Fibroblast of upper back skin (primary cell): ENCODE results near the gene COBL.

Experiments
- DNase-seq: peaks from one replicate; pipeline ENCODE4 v3.0.0-alpha.2; 2013

The COBL gene

DNA sequence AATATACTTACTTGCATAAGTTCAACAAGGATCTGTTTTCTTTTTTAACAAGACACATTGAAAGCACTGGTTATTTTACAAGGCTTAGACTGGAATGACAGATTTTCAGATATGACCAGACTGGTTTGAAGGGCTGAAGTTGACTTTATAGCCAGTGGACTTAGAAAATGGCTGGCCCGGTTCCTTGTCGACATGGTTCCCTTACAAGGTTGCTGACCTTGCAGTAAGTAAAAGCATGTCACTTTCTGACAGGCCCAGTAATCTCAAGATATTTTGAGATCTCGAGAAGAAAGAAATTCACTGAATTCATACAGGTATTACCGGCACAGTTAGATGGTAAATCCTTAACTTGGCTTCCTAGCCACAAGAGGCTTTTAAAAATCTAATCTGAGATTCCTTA lies 136.5 kb downstream of the COBL start:
- DNase-seq, result no peak

GRCh38 chr7:51175992-51176388 lies 140.6 kb downstream of the COBL start:
- no peak for DNase-seq

- DNase-seq, result no peak
Observed at GRCh38 chr7:51175316-51175991, 141.2 kb downstream of the COBL start.

DNA sequence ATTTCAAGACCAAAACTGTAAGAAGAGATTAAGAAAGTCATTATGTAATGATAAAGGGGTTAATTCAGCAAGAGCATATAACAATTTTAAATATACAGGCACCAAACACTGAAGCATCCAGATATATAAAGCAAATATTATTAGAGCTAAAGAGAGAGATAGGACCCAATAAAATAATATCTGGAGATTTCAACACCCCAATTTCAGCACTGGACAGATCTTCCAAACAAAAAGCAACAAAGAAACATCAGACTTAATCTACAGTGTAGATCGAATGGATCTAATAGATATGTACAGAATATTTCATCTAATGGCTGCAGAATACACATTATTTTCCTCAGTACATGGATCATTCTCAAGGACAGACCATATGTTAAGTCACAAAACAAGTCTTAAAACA lies 151.3 kb downstream of the COBL start:
- DNase-seq, result no peak

DNA sequence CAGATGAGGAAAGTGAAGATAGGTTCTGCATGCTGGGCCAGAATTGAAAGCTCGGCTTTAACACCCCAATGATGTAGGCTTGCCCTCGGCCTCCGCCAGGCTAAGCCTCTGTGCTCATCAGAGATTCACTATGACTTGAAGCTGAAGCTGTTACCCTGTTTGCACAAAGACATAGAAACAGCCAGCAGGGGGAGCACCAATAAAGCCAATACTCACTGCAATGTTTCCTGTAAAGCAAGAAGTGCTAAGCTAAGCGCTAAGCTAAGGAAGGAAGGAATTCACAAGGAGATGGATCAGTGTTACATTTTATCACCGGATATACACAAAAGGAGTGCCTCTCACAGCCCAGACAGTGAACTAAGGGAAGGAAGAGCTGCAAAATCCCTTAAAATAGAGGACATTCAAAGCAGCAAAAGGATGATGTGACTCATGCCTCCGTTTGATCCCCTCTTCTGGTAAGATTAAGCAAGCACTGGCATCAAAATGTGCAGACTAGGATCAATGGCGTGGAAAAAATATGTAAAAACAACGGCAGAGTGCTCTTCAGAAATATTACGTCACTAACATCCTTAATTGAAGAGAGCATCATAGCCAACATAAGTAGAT lies 153.8 kb downstream of the COBL start:
- peak; percentile 71 for DNase-seq

DNA sequence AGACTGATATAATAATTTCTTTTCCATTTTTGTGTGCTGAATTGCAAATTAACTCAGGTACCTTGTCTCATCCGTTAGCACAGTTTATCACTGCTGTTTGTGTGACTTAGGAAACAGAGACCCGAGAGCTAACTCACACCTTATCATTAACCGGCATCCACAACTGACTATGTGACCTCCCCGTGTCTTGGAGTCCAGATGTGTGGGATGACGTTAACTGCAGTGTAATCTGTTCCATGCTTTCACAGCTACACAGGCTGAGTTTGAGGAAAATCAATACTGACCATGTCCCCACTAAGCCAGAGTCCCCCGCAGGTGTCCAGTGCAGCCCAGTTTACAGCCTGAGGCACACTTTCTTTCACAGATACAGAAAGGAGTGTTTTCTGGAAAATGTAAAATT lies 154.7 kb downstream of the COBL start:
- no peak for DNase-seq

DNA sequence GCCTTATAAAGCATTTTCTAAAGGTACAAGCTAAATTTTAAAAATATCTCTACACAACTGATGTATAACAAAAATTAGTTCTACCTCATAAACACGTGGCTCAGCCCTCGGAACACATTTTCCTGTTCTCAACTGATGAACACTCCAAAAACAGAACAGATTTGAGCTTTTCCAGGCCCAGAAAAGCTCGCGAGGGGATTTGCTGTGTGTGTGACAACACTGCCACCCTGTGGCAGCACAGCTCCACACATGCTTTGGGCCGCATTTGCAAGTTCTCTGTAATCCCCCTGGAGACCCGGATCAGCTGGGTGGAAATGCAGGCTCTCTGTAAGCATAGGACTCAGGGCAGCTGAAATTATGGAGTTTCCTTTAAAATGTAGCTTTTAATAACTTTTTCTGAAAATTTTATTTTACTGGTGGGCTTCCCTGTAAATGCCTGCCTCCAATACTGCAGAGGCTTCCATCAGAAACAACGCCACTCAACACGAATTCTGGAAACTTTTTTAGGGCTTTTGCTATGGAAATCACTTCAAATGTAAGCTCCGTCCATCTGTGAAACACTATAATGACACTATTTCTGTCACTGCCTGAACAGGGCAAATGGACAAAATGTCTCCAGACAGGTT lies 155.5 kb downstream of the COBL start:
- DNase-seq, result peak; percentile 62

DNA sequence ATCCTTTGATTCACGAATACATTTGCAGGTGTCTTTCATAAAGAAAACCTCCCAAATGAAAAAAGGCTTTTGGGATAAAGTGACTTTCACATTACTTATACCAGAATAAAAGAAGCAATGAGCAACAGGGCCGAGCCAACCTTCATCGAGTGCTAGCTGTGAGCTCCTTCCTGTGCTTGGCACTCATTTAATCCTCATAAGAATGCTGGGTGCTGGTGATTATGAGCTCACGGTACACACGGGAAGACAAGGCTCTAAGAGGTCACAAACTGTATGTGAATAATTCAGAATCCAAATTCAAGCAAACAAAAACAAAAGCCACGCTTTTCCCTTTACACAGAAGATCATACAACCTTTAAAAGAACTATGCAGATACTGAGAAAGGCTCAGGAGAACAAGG lies 156.2 kb downstream of the COBL start:
- DNase-seq, result no peak

GRCh38 chr7:51158742-51159445 lies 157.7 kb downstream of the COBL start:
- no peak for DNase-seq

DNA sequence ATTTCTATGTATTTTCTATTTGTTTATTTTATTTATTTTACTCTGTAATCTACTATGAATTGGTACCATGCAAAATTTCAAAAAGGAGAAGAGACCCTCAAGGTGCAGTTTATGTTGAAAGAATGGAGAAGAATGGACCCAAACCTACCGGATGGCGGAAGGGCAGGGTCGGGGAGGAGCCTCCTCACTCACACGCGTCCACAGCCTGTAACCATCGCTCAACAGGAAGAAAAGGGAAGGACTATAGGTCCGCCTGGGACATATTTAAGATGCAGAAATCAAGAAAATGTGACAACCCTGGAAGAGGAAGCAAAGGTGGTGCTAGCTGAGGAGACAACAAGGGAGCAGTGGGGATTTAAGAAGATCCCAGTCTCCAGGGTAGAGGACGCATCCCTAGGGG lies 158.4 kb downstream of the COBL start:
- no peak for DNase-seq

DNA sequence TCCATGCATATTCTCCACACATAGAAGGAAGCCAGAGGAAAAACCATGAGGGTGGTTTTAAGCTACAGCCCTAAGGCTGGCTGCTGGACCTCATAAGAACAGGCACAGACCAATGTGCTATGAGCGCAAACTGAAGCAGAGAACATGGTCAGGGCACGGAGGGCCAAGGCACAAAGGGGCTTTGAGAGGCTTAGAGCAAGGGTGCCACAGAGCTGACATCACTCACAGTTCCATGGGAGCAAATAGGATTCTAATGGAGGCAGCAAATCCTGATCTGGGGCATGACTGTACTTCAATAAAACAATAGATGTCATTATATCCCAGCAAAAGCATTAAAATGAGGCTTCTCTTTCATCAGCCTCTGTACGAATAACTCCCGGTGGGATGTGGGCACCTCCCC lies 162.4 kb downstream of the COBL start:
- no peak for DNase-seq

DNA sequence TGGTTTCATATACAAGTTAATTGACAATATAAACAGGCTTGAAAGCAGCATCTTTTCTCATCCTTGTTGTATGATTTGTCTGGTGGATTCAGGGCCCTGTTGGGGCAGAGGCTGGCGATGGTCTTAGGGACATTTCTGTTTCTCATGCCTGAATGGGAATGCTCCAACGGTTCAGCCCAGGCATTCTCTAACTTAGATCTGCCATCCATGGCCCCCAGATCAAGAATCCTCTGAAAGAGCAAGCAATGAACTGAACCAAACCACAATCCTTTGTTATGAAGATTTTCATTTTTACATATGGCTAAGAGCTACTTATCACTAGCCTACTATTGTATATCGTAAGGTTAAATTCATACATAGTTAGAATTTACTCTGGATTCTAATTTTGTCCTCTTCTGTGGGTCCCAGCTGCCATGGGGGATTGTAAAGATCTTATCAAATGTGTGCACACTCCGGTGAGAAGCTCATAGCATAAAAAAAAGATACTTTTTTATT lies 163.9 kb downstream of the COBL start:
- DNase-seq, result no peak

- no peak for DNase-seq
Observed at GRCh38 chr7:51151455-51151854, 165.2 kb downstream of the COBL start.

- no peak for DNase-seq
Observed at GRCh38 chr7:51150193-51150592, 166.4 kb downstream of the COBL start.

DNA sequence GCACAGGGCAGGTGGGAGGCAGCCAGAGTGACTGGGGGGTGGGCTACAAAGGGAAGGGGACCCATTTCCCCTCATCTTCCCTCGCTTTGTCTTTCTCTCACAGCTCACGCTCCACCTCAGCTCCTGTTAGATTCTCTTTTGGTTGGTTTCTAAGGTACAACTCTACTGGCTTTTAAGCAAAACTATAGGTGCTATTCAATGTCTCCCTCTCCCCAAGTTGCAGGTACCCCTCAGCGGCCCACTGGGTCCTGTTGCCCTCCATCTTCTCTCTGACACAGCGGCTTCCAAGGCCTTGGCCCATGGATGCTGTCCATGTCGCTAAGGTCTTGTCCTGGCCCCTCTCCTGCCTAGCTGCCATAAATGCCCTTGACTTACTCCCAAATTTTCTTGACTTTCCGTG lies 168.4 kb downstream of the COBL start:
- DNase-seq, result no peak

- DNase-seq, result no peak
Observed at GRCh38 chr7:51146816-51147586, 169.6 kb downstream of the COBL start.

DNA sequence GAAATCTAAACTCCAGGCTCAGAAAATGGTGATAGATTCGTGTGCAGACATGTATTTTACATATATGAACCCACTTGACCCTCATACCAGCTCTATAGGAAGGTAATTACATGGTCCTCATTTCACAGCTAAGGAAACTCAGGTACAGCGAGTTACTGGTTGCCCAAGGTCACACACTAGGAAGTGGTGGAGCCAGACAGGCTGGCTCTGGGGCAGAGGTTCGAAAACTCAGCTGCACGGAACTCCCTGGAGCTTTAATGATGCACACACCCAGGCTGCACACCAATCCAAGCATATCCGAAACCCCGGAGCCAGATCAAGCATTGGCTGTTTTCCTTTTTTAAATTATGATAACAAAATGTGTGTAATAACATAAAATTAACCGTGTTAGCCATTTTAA lies 172.4 kb downstream of the COBL start:
- DNase-seq, result no peak

- DNase-seq, result no peak
Observed at GRCh38 chr7:51142741-51143385, 173.7 kb downstream of the COBL start.

DNA sequence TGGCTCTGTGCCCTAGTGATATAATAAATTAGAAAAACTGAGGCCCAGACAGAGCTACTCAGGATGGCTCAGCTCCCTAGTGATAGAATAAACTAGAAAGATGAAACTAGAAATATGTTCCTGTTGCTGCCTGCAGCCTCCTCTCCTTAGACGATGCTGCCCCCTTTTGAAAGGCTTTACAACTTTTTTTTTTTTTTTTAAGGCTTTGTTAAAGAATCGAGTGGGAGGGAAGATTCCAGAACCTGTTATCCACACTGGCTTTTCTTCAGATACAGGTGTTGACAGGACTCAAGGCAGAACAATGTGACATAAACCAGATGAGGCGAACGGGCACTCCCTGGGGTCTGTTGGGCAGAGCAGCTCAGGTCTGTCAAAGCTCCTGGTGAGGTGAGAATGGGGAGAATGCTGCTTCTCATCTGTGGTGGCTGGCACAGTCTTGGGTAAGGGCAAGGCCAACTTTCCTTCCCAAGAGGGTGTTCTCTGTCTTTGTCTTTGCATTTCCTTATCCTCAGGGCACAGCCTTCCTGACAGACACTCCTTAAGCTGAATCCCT lies 175.1 kb downstream of the COBL start:
- DNase-seq, result peak; percentile 25

DNA sequence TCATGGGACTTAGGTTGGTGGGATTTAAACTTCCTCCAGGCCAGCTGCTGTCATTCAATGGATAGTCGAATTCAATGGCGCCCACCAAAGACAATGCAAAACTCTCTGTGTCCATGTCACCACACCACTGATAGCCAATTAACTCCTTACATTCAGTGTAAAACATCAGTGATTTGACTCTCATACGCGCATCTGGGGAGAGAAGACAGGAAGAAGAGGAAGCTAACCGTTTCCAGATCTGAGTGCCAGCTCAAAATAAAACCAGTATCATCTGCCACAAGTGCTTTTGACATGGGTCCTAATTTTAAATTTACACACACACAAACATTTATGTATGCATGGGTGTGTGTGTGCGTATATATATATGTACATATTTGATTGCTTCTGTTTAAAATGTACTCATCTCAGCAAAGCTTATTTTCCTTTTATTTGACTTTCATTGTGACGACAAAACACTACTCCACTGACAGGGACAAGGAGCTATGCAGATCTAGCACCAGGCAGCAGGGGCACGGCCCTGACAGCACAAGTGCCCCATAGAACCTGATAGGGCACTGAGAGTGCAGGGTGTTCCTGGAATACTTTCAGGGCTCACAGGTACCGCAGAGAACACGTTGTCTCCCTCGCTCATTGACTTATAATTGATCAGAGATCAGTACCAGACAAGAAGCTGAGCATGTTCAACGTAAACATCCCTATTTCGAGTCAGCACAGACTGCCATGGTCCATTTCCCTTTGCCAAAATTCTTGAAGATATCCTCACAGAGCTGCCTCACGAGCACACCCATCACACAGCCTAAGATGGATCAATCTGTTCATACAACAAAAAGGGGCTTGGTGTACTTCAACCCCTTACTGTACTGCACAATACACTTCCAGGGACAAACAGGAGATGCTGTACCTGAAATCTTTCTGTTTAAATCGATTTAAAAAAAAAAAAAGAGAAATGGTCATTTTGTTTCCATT lies 176.1 kb downstream of the COBL start:
- no peak for DNase-seq

DNA sequence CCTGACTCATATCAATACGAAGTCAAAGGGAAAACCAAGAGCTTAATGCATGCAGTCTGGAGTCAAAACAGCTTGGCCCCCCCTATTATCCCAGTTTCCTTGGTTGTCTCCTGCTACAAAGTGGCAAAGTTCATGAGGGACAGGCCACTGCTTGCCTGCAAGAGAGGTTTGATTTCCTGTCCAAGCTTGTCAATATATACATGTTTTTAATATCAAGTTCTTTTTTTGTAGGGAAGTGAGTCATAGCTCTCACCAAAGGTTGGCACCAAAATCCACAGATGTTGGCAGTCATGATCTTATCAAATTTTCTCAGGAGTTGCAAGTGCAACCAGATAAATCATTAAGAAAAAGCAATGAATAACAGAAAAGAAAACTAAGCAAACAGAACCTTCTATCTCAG lies 176.8 kb downstream of the COBL start:
- no peak for DNase-seq
